ENCODE results near the gene GPR39. TPM values are rescaled to one million over a fixed set of nuclear protein-coding genes. Genes with fewer than 3 reads are reported as not detected.
A peak's percentile ranks its signal among the peaks of the same experiment; 100 is the strongest.

Gene GPR39
- total RNA-seq, 2 donors from 2014 or later, result 22.1 to 22.3 TPM

DNA sequence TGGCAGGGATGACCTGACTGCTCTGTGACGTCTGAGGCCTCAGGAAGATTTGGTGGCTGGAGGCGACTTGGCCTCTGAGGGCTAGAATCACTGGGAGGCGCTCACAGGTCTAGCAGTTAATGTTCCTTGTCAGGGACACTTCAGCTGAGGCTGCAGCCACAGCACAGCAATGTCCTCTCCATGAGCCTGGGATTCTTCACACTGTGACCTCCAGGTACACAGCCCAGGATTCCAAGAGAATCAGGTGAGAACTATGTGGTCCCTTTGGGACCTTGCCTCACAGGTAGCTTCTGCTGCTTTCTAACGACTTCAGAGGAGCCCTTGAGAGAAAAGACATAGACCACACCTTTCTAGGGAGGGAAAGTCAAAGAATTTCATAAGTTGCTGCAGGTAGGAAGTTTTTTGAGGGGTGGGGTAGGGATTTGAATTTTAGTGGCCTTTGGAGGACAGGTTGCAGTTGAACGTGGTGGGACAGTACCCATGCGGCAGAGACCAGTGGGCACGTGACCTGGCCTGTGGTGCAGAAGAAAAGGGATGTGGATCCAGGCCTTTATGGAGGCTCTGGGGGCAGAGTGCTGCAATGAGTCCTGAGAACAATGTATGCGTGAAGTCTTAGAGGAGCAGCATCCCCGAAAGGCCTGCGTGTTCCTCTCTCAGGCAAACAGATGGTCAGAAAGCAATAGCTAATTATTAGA, 167.2 kb downstream of the GPR39 start:
- intact Hi-C loops (cut with DNase I, micrococcal nuclease), result no loop called here
- no peak for DNase-seq
- ATAC-seq, result no peak

GRCh38 chr2:132584976-132585817, 168.6 kb downstream of the GPR39 start:
- DNase-seq (no peak), ATAC-seq (no peak)
- intact Hi-C loops (cut with DNase I, micrococcal nuclease), result no loop called here

- no peak for DNase-seq
- intact Hi-C loops (cut with DNase I, micrococcal nuclease), result no loop called here
- ATAC-seq, result no peak
Measured at GRCh38 chr2:132586101-132586511, 169.5 kb downstream of the GPR39 start.

DNA sequence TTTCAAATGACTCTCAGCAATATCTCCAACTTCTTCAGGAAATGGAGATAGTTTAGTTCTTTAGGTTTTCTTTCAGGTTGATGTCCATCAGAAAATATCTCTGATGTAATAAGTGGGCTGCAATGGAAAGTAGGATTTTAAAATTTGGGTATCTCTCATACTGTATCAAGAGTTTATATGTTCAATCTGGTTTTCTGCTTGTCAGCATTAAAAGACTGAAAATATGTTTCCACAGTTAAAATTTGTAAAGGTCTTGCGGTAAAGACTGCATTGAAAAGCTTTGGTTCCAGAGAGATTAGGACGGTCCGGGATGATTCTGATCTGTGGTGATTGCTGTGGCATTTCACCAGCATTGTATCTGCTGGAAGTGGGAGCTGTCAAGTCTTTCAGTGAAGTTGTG, 170.2 kb downstream of the GPR39 start:
- no peak for DNase-seq
- intact Hi-C loops (cut with DNase I, micrococcal nuclease), result no loop called here
- ATAC-seq, result no peak

DNA sequence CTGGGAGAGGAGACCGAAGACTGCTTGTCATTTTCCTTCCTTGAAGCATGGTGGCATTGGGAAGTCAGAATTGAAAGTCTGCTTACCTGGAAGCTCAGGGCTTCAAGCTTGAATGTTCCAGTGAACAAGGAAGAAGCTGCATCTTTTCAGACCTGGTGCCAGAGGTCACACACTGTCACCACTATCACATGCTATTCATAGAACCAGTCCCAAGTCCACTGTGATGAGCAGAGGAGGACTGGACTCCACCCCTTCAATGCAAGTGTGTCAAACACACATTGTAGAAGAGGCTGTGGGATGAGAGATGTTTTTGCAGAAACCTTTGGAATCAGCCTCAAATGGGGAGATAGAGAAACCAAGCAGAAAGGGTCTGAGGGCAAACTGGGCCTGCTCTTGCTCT, 172.0 kb downstream of the GPR39 start:
- intact Hi-C loops (cut with DNase I, micrococcal nuclease), result no loop called here
- DNase-seq, result peak in 1 of 2 donors; percentile 7
- ATAC-seq, result peak; percentile 99

DNA sequence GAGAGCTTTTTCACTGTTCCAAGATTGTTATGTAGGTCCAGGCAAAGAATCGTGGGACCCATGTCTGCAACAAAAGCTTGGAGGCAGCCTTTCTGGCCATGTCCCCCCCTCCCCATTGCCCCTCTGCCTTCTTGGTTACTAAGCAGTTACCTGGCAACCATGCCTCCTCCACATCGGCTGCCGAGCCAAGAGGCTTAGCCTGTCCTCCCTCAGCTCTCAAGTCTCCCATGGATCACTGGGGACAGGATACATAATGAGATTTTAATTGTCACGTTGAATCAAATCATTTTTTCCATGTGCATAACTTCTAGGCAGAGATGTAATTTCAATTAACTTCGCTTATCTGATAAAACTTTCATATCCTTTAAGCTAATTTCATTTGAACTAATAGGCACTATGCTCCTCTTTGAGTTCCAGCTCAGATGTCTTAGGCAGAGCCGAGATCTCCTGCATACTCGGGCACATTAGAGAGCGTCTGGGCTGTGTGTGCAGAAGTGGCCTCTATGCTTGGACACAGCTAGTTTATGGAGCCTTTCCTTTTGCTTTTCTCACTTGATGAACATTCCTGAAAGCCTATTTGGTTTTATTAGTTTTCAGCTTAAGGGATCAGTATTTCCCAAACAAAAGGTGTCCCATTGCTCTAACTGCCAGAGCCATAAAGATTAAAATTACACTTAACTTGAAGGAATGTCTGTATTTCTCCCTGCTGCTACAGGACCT, 172.7 kb downstream of the GPR39 start:
- ATAC-seq (no peak), DNase-seq (no peak)
- intact Hi-C loops (cut with DNase I, micrococcal nuclease), result no loop called here

- ATAC-seq (no peak), DNase-seq (no peak)
- intact Hi-C loops (cut with DNase I, micrococcal nuclease), result no loop called here
Measured at GRCh38 chr2:132589966-132590365, 173.4 kb downstream of the GPR39 start.

- ATAC-seq (no peak), DNase-seq (no peak)
- intact Hi-C loops (cut with DNase I, micrococcal nuclease), result no loop called here
Measured at GRCh38 chr2:132593171-132593570, 176.6 kb downstream of the GPR39 start.

- intact Hi-C loops (cut with DNase I, micrococcal nuclease), result no loop called here
- no peak for DNase-seq
- no peak for ATAC-seq
Measured at GRCh38 chr2:132595186-132595585, 178.6 kb downstream of the GPR39 start.

DNA sequence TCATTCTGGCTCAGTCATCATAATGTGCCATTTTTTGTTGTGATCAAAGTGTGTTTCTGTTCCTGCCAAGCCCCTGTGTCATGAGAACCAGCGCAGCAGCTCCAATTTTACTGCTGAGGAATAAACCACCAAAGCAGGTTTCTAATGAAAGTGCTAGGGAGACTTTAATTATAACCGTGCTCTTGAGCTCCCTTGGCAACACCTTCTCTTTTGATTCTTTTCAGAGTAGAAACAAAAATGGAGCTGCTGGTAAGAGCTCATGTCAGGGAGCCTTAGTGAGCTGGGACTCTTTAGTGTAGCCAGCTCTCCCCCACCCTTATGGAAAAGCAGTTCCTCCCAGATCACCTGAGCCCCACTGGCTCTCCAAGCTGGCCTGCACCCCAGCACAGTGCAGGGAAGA, 179.1 kb downstream of the GPR39 start:
- intact Hi-C loops (cut with DNase I, micrococcal nuclease), result no loop called here
- ATAC-seq (no peak), DNase-seq (no peak)

GRCh38 chr2:132597166-132597565, 180.6 kb downstream of the GPR39 start:
- intact Hi-C loops (cut with DNase I, micrococcal nuclease), result no loop called here
- no peak for ATAC-seq
- DNase-seq, result no peak

GRCh38 chr2:132597831-132598230, 181.2 kb downstream of the GPR39 start:
- intact Hi-C loops (cut with DNase I, micrococcal nuclease), result no loop called here
- ATAC-seq, result no peak
- DNase-seq, result no peak

DNA sequence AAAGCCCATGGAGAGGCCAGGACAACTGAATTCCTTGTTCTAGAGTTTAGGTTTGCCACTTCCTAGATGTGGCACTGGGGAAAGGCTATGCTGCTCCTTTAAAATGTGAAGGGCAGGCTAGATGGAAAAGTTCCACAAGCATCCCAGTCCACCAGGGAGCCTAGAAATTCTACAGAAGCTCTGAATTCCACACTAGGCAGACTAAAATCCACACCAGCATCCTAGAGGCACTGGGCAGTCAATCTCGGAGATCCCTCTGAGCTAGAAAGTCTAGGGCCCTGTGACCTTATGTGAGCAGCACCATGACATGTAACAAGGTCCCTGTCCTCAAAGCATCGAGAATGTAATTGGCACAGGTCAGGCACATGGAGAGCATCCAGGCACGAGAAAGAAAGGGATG, 181.9 kb downstream of the GPR39 start:
- DNase-seq (no peak), ATAC-seq (no peak)
- intact Hi-C loops (cut with DNase I, micrococcal nuclease), result no loop called here

GRCh38 chr2:132599556-132599955, 183.0 kb downstream of the GPR39 start:
- no peak for DNase-seq
- intact Hi-C loops (cut with DNase I, micrococcal nuclease), result no loop called here
- no peak for ATAC-seq

- DNase-seq (no peak), ATAC-seq (no peak)
- intact Hi-C loops (cut with DNase I, micrococcal nuclease), result no loop called here
Measured at GRCh38 chr2:132604561-132604960, 188.0 kb downstream of the GPR39 start.

DNA sequence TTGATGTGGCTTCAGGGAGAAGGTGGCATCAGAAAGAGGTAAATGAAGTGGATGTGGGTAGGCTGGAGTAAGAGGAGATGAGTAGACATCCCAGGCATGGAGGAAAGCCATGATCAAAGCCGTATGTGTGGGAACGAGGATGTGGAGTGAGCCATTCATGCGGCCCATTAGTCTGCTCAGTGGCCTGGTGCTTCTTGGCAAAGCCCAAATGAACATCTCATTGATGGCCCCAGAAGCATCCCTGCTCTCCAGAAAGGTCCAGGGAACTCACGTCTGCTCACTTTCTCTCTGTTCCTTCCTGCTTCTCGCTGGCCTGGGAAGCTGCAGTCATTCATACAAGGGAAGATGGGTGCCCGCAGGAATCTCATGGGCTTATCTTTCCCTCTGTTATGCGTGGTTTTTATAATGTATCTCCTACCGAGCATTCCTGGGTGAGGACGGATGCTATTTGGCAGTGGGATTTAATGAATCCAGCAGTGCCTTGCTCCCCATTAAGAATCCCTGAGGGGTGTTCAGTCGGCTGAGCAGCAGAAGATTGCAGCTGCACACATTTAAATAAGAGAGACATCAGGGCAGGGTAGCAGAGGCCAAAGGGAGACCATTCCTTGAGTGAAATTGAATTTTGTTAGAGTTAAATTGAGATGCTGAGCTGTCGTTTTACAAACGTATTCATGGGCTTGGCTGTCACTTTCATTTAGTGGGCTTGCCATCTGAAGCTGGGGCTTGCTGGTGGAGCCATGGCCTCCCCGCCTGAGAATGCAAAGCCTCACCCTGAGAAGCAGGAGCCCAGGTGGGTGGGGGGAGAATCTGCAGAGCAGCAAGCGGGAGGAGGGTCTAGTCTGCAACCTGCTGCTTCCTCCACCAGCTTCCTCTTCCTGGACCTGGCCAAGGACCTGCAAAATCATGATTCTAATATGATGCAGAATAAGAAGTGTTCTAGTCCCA, 188.9 kb downstream of the GPR39 start:
- intact Hi-C loops (cut with DNase I, micrococcal nuclease), result no loop called here
- DNase-seq (no peak), ATAC-seq (no peak)

- intact Hi-C loops (cut with DNase I, micrococcal nuclease), result no loop called here
Measured at GRCh38 chr2:132606649-132607048, 190.0 kb downstream of the GPR39 start.

DNA sequence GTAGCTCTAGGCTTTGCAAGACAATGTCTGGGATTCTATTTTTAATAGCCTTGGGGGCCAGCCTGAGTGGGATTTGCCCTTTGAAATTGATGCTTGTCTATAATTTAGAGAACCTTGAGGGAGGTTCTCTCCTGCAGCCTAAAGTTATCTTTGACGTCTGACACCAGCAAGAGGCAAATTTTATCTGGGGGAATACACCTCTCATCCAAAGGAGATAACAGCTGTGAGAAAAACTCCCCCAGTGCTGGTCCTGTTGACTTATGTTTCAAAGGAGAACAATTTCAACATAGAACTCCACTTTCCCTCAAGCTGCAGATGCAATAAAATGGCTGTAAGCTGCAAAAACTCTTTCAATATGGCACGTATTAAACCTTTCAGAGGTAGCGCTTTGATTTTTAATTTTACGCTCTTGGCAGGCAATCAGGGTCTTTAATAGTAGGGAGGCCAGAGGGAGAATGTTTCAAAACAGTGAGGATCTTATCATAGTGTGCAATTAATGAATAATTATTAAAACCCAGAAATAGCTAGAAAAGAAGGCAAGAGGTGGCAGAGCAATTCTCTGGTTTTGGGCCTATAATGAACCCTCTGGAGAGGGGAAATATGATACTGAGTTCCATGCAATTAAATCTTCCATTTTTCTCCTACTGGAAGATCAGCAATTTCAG, 191.0 kb downstream of the GPR39 start:
- no peak for ATAC-seq
- intact Hi-C loops (cut with DNase I, micrococcal nuclease), result no loop called here

More at GRCh38 chr2:132606649-132607048, 190.0 kb downstream of the GPR39 start:
- DNase-seq, result no peak
- no peak for ATAC-seq

More for the DNA sequence above, 191.0 kb downstream of the GPR39 start:
- no peak for DNase-seq

Data from left colon (tissue), 2 donors.